Uterus (tissue), 4 donors: ENCODE measurements around the gene KCNJ10. TPM values are rescaled to one million over a fixed set of nuclear protein-coding genes. Genes with fewer than 3 reads are reported as not detected.

ENCODE experiments used
- DNase-seq, 2 donors: peaks; one replicate each; pipeline ENCODE4 v3.0.0-alpha.2; 2019 to 2020
- H3K27ac ChIP-seq, 2 donors: fragments of 200-600 bp; sonication (generic); 1 replicate in 1 of 2; 2 replicates in 1 of 2; pipeline ENCODE4 v1.5.1; 2016 to 2018
- H3K27me3 ChIP-seq, 2 donors: fragments of 200-600 bp; sonication (generic); one replicate each; pipeline ENCODE4 v1.5.1; 2018 to 2019; ENCODE audit warnings: control low read depth in 1 of 2
- H3K36me3 ChIP-seq, 2 donors: fragments of 200-600 bp; sonication (generic); one replicate each; pipeline ENCODE4 v1.5.1; 2019; ENCODE audit warnings: control low read depth in 1 of 2
- H3K4me1 ChIP-seq, 2 donors: fragments of 200-600 bp; sonication (generic); one replicate each; pipeline ENCODE4 v1.5.1; 2018 to 2019; ENCODE audit warnings: control low read depth in 1 of 2
- H3K4me3 ChIP-seq, 2 donors: fragments of 200-600 bp; sonication (generic); 1 replicate in 1 of 2; 2 replicates in 1 of 2; pipeline ENCODE4 v1.5.1; 2018 to 2019; ENCODE audit warnings: mild to moderate bottlenecking in 1 of 2
- H3K9me3 ChIP-seq, 2 donors: fragments of 200-600 bp; sonication (generic); one replicate each; pipeline ENCODE4 v1.5.1; 2019; ENCODE audit warnings: control low read depth in 1 of 2
- CTCF ChIP-seq, 4 experiments: fragments of 200-600 bp in 2 of 4; fragments of 450-650 bp in 2 of 4; sonication (generic) in 2 of 4; IDR thresholded peaks; one replicate each; pipeline ENCODE4 v1.5.1; 2016 to 2019; ENCODE audit warnings: antibody characterized with exemption in 4 of 4, mild to moderate bottlenecking in 2 of 4, moderate library complexity in 1 of 4
- POLR2A ChIP-seq, 2 donors: fragments of 450-650 bp; IDR thresholded peaks; one replicate each; pipeline ENCODE4 v1.6.1; 2016; ENCODE audit warnings: antibody characterized with exemption in 2 of 2, mild to moderate bottlenecking in 1 of 2, moderate library complexity in 1 of 2
- intact Hi-C: fragments of 100-400 bp; cut with DNase I; formaldehyde crosslinking; loops from one replicate; pipeline ENCODE4 v1.15.1; 2023; ENCODE audit warnings: low total_unique reads
- total RNA-seq, 4 donors: library from RNA; depleted of rRNA in 3 of 4; stranded (reverse); fragments of >200 nt in 3 of 4; gene quantifications; one replicate each; pipeline versions ENCODE4 v1.1.0 to v1.2.4, GENCODE V29; 2014 to 2023
- donor health status: DM: yes; HTN: yes; CAD: no.

Gene KCNJ10
- total RNA-seq, 4 donors from 2014 or later: 0.58 TPM; not detected in 3

- Histone ChIP-seq H3K27ac (no peak overlapping the region), H3K4me1 (no peaks in the 10 kb centered on the region), H3K9me3 (no peaks in the 10 kb centered on the region), H3K36me3 (no peaks in the 10 kb centered on the region), H3K4me3 (no peak overlapping the region), H3K27me3 (no peaks in the 10 kb centered on the region)
- no peak for TF ChIP-seq CTCF (IDR thresholded peaks at IDR 0.05)
- no peak for TF ChIP-seq POLR2A (IDR thresholded peaks at IDR 0.05)
- intact Hi-C loops: no loop called here
- no peak for DNase-seq
Measured at GRCh38 chr1:159968901-159969300, 101.1 kb downstream of the KCNJ10 start.

- no peak overlapping the region for H3K4me3 ChIP-seq
- no peaks in the 10 kb centered on the region for H3K27me3 ChIP-seq
- H3K27ac ChIP-seq: no peak overlapping the region
- no peaks in the 10 kb centered on the region for H3K9me3 ChIP-seq
- DNase-seq: no peak
- H3K4me1 ChIP-seq: no peaks in the 10 kb centered on the region
- intact Hi-C loops: no loop called here
- no peaks in the 10 kb centered on the region for H3K36me3 ChIP-seq
- TF ChIP-seq CTCF (IDR thresholded peaks at IDR 0.05) (no peak), POLR2A (IDR thresholded peaks at IDR 0.05) (no peak)
Measured at GRCh38 chr1:159965263-159965662, 104.7 kb downstream of the KCNJ10 start.

GRCh38 chr1:159964144-159964543, 105.8 kb downstream of the KCNJ10 start:
- Histone ChIP-seq H3K27ac (no peak overlapping the region), H3K4me3 (no peak overlapping the region), H3K36me3 (no peaks in the 10 kb centered on the region), H3K9me3 (no peaks in the 10 kb centered on the region), H3K27me3 (no peaks in the 10 kb centered on the region), H3K4me1 (no peaks in the 10 kb centered on the region)
- TF ChIP-seq POLR2A (IDR thresholded peaks at IDR 0.05): no peak
- TF ChIP-seq CTCF (IDR thresholded peaks at IDR 0.05): no peak
- DNase-seq: no peak
- intact Hi-C loops: no loop called here

- DNase-seq: no peak
- TF ChIP-seq POLR2A (IDR thresholded peaks at IDR 0.05) (no peak), CTCF (IDR thresholded peaks at IDR 0.05) (no peak)
- no peak overlapping the region for H3K4me3 ChIP-seq
- intact Hi-C loops: no loop called here
- H3K27ac ChIP-seq: no peak overlapping the region
- H3K36me3 ChIP-seq: no peaks in the 10 kb centered on the region
- H3K9me3 ChIP-seq: no peaks in the 10 kb centered on the region
- no peaks in the 10 kb centered on the region for H3K27me3 ChIP-seq
- H3K4me1 ChIP-seq: no peaks in the 10 kb centered on the region
Measured at GRCh38 chr1:159962176-159962575, 107.8 kb downstream of the KCNJ10 start.

- no peak overlapping the region for H3K4me3 ChIP-seq
- H3K36me3 ChIP-seq: no peaks in the 10 kb centered on the region
- no peaks in the 10 kb centered on the region for H3K9me3 ChIP-seq
- no peaks in the 10 kb centered on the region for H3K27me3 ChIP-seq
- no peaks in the 10 kb centered on the region for H3K4me1 ChIP-seq
- no peak overlapping the region for H3K27ac ChIP-seq
- no peak for DNase-seq
- TF ChIP-seq CTCF (IDR thresholded peaks at IDR 0.05) (no peak), POLR2A (IDR thresholded peaks at IDR 0.05) (no peak)
- intact Hi-C loops: no loop called here
Measured at GRCh38 chr1:159961636-159962035, 108.3 kb downstream of the KCNJ10 start.
